Progenitor cell of endocrine pancreas (in vitro differentiated cells): ENCODE measurements around the gene NR2F6. TPM values are rescaled to one million over a fixed set of nuclear protein-coding genes. Genes with fewer than 3 reads are reported as not detected.

Experiments used
- DNase-seq: peaks from one replicate; pipeline ENCODE4 v3.0.0; 2021; ENCODE audit warnings: low spot score; ENCODE audit not compliant: unreplicated experiment
- H3K27ac Mint-ChIP-seq: 2 replicates; pipeline ENCODE4 v1.8.0; 2021; ENCODE audit warnings: mild to moderate bottlenecking, moderate library complexity, mixed read lengths
- H3K27me3 Mint-ChIP-seq: 2 replicates; pipeline ENCODE4 v1.8.0; 2021; ENCODE audit warnings: mixed read lengths
- H3K36me3 Mint-ChIP-seq: 2 replicates; pipeline ENCODE4 v1.8.0; 2022; ENCODE audit warnings: mixed read lengths; ENCODE audit not compliant: insufficient read depth
- H3K4me1 Mint-ChIP-seq: 2 replicates; pipeline ENCODE4 v1.8.0; 2021; ENCODE audit warnings: low read depth, mixed read lengths
- H3K4me3 Mint-ChIP-seq: 2 replicates; pipeline ENCODE4 v1.8.0; 2021; ENCODE audit warnings: low read depth, mild to moderate bottlenecking, moderate library complexity, mixed read lengths
- H3K9me3 Mint-ChIP-seq: 2 replicates; pipeline ENCODE4 v1.8.0; 2021; ENCODE audit warnings: low read depth, mixed read lengths
- CTCF ChIP-seq: fragments of 200-600 bp; sonication (generic); IDR thresholded peaks from one replicate; pipeline ENCODE4 v1.5.0; 2021; ENCODE audit warnings: antibody characterized with exemption, mild to moderate bottlenecking; ENCODE audit not compliant: unreplicated experiment
- total RNA-seq: library from RNA; stranded (reverse); gene quantifications from 2 replicates; pipeline ENCODE4 v1.2.1, GENCODE V29; 2021

The NR2F6 gene
- total RNA-seq, 1 donor from 2014 or later: 150 TPM

GRCh38 chr19:17227798-17228367, 17.8 kb downstream of the NR2F6 start:
- Mint-ChIP-seq H3K9me3 (no peaks in the 10 kb centered on the region), H3K27ac (no peak overlapping the region), H3K4me1 (peaks cover 2% of the 10 kb centered on the region), H3K27me3 (no peaks in the 10 kb centered on the region), H3K4me3 (no peak overlapping the region), H3K36me3 (peaks cover 11% of the 10 kb centered on the region)
- no peak for DNase-seq
- no peak for TF ChIP-seq CTCF

- no peak for TF ChIP-seq CTCF
- H3K36me3 Mint-ChIP-seq: peaks cover 5% of the 10 kb centered on the region
These were observed 19.5 kb downstream of the NR2F6 start, which contains the start of gene OCEL1 for GRCh38 chr19:17226002-17226933. OCEL1 (plus strand) TSS chr19:17226226; CDS start chr19:17226248, 22 bp downstream.

GRCh38 chr19:17225053-17225452, 20.7 kb downstream of the NR2F6 start:
- H3K36me3 Mint-ChIP-seq: peaks cover 2% of the 10 kb centered on the region
- H3K9me3 Mint-ChIP-seq: no peaks in the 10 kb centered on the region
- H3K27ac Mint-ChIP-seq: no peak overlapping the region
- TF ChIP-seq CTCF: no peak
- H3K4me3 Mint-ChIP-seq: peak overlapping the region; percentile 51
- DNase-seq: no peak
- H3K27me3 Mint-ChIP-seq: no peaks in the 10 kb centered on the region
- H3K4me1 Mint-ChIP-seq: peaks cover 2% of the 10 kb centered on the region

More at GRCh38 chr19:17226002-17226933, 19.5 kb downstream of the NR2F6 start, which contains the start of gene OCEL1:
- Mint-ChIP-seq H3K9me3 (no peaks in the 10 kb centered on the region), H3K4me3 (peak within 1 kb of the TSS; percentile 80), H3K27me3 (no peaks in the 10 kb centered on the region), H3K4me1 (peaks cover 2% of the 10 kb centered on the region), H3K27ac (peak within 1 kb of the TSS; percentile 95)
- peak; percentile 95 for DNase-seq

GRCh38 chr19:17220207-17220758, 25.4 kb downstream of the NR2F6 start:
- no peak overlapping the region for H3K4me3 Mint-ChIP-seq
- no peaks in the 10 kb centered on the region for H3K9me3 Mint-ChIP-seq
- no peaks in the 10 kb centered on the region for H3K27me3 Mint-ChIP-seq
- H3K27ac Mint-ChIP-seq: no peak overlapping the region
- TF ChIP-seq CTCF: no peak
- H3K4me1 Mint-ChIP-seq: no peaks in the 10 kb centered on the region
- H3K36me3 Mint-ChIP-seq: peaks cover 10% of the 10 kb centered on the region
- DNase-seq: no peak

- no peaks in the 10 kb centered on the region for H3K9me3 Mint-ChIP-seq
- H3K36me3 Mint-ChIP-seq: peaks cover 10% of the 10 kb centered on the region
- H3K27ac Mint-ChIP-seq: no peak overlapping the region
- no peak overlapping the region for H3K4me3 Mint-ChIP-seq
- H3K27me3 Mint-ChIP-seq: no peaks in the 10 kb centered on the region
- H3K4me1 Mint-ChIP-seq: peaks cover 4% of the 10 kb centered on the region
- DNase-seq: no peak
- TF ChIP-seq CTCF: no peak
These were observed 26.4 kb downstream of the NR2F6 start for GRCh38 chr19:17219286-17219685.
